Cardiac muscle cell (in vitro differentiated cells and primary cell): ENCODE measurements around the gene NSMCE1. TPM values are rescaled to one million over a fixed set of nuclear protein-coding genes. Genes with fewer than 3 reads are reported as not detected.

ENCODE experiments used
- DNase-seq, 2 donors: peaks; one replicate each; pipeline versions ENCODE4 v3.0.0 to v3.0.0-alpha.2; 2010 to 2017; ENCODE audit warnings: low read depth in 1 of 2, low spot score in 1 of 2
- H3K27ac ChIP-seq: fragments of 200-600 bp; sonication (generic); 2 replicates; pipeline ENCODE4 v1.5.1; 2016
- H3K27me3 ChIP-seq: fragments of 200-600 bp; sonication (generic); 2 replicates; pipeline ENCODE4 v1.6.0; 2016; ENCODE audit warnings: control low read depth
- H3K36me3 ChIP-seq: fragments of 200-600 bp; sonication (generic); 2 replicates; pipeline ENCODE4 v1.5.1; 2016; ENCODE audit warnings: control low read depth
- H3K4me1 ChIP-seq: fragments of 200-600 bp; sonication (generic); 2 replicates; pipeline ENCODE4 v1.8.1; 2017; ENCODE audit warnings: low read depth, mild to moderate bottlenecking, mixed run types
- H3K4me3 ChIP-seq: fragments of 200-600 bp; sonication (generic); 2 replicates; pipeline ENCODE4 v1.5.1; 2016; ENCODE audit warnings: mild to moderate bottlenecking
- H3K9me3 ChIP-seq: fragments of 200-600 bp; sonication (generic); 2 replicates; pipeline ENCODE4 v1.5.1; 2017; ENCODE audit warnings: low read depth, mild to moderate bottlenecking, control low read depth
- polyA plus RNA-seq: library from polyadenylated mRNA; unstranded; fragments of >200 nt; fragmentation: Nextera tagmentation; extraction: Ambion mirVana; gene quantifications from 2 replicates; pipeline ENCODE4 v1.2.1, GENCODE V29; 2016
- total RNA-seq: library from RNA; depleted of rRNA; stranded (reverse); fragments of >200 nt; gene quantifications from 2 replicates; pipeline ENCODE4 v1.2.3, GENCODE V29; 2016
- TF ChIP-seq, protein P1 (sequence below): IDR thresholded peaks from 2 replicates; pipeline ENCODE4 v1.5.1; 2012; ENCODE audit warnings: low read depth, mild to moderate bottlenecking, low read length

NSMCE1 gene
- total and polyA plus RNA-seq, 2 experiments from 2014 or later = 23.4 to 28.2 TPM

- TF ChIP-seq, protein P1, sequence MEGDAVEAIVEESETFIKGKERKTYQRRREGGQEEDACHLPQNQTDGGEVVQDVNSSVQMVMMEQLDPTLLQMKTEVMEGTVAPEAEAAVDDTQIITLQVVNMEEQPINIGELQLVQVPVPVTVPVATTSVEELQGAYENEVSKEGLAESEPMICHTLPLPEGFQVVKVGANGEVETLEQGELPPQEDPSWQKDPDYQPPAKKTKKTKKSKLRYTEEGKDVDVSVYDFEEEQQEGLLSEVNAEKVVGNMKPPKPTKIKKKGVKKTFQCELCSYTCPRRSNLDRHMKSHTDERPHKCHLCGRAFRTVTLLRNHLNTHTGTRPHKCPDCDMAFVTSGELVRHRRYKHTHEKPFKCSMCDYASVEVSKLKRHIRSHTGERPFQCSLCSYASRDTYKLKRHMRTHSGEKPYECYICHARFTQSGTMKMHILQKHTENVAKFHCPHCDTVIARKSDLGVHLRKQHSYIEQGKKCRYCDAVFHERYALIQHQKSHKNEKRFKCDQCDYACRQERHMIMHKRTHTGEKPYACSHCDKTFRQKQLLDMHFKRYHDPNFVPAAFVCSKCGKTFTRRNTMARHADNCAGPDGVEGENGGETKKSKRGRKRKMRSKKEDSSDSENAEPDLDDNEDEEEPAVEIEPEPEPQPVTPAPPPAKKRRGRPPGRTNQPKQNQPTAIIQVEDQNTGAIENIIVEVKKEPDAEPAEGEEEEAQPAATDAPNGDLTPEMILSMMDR = no peak
- Histone ChIP-seq H3K4me3 (no peak overlapping the region), H3K4me1 (no peaks in the 10 kb centered on the region), H3K9me3 (no peaks in the 10 kb centered on the region), H3K27ac (no peak overlapping the region), H3K27me3 (no peaks in the 10 kb centered on the region), H3K36me3 (no peaks in the 10 kb centered on the region)
- no peak for DNase-seq
These were observed 77.1 kb downstream of the NSMCE1 start for GRCh38 chr16:27191352-27191924.

GRCh38 chr16:27190316-27190871 lies 78.2 kb downstream of the NSMCE1 start:
- TF ChIP-seq, protein P1 = no peak
- Histone ChIP-seq H3K9me3 (no peaks in the 10 kb centered on the region), H3K27me3 (no peaks in the 10 kb centered on the region), H3K4me1 (no peaks in the 10 kb centered on the region), H3K36me3 (no peaks in the 10 kb centered on the region), H3K4me3 (no peak overlapping the region), H3K27ac (no peak overlapping the region)
- DNase-seq = no peak

DNA sequence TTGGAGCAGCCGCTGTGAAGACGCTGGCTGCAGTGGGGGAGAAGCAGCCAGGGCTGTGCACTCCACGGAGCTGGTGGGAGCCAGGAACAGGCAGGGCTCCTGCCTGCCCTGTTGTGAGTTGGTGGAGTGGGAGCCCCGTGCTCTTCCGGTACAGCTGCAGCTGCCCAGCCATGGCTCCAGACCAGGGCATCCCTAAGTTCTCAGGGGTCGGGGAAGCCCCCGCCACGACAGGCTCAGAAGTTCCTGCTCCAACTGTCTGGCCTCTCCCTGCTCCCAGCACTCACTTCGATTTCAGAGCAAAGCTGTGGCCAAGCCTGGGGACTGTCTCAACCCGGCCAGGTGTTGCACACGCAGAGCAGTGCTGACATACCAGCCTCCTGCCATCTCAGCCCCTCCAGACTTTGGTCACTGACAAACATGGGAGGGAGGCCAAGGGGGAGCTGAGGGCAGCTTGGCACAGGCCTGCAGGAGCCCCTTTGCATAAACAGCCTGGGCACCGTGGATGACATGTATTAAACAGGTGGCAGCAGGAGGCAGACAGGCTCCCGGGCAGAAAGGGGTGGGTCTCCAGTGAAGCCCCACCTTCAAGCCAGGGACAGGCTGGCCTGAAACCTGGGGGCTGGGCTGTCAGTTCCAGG lies 79.1 kb downstream of the NSMCE1 start:
- no peaks in the 10 kb centered on the region for H3K4me1 ChIP-seq
- no peak overlapping the region for H3K4me3 ChIP-seq
- H3K9me3 ChIP-seq = no peaks in the 10 kb centered on the region
- H3K36me3 ChIP-seq = no peaks in the 10 kb centered on the region
- TF ChIP-seq, protein P1 = no peak
- no peaks in the 10 kb centered on the region for H3K27me3 ChIP-seq
- H3K27ac ChIP-seq = no peak overlapping the region
- DNase-seq = no peak

GRCh38 chr16:27188633-27189032 lies 79.9 kb downstream of the NSMCE1 start:
- H3K36me3 ChIP-seq = no peaks in the 10 kb centered on the region
- H3K9me3 ChIP-seq = no peaks in the 10 kb centered on the region
- TF ChIP-seq, protein P1 = no peak
- no peak overlapping the region for H3K4me3 ChIP-seq
- H3K27me3 ChIP-seq = no peaks in the 10 kb centered on the region
- no peak overlapping the region for H3K27ac ChIP-seq
- DNase-seq = no peak
- H3K4me1 ChIP-seq = no peaks in the 10 kb centered on the region

DNA sequence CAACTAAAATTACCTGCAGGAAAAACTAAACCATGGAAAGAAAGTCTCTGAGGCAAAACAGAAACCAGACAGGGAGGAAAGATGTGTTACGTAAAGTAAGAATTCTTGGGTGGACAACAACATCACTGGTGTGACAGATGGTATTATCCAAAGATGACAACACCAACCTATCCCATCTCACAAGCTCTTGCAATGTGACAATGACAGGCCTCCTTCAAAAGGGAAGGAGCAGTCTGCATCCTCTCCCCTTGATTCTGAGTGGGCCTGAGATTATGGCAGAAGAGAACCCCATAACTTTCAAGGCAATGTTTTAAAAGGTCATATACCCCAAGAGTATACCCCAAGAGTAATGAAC lies 82.8 kb downstream of the NSMCE1 start:
- Histone ChIP-seq H3K4me3 (no peak overlapping the region), H3K27me3 (no peaks in the 10 kb centered on the region)
- TF ChIP-seq, protein P1 = no peak

More for the DNA sequence above, 82.8 kb downstream of the NSMCE1 start:
- Histone ChIP-seq H3K9me3 (no peaks in the 10 kb centered on the region), H3K36me3 (no peaks in the 10 kb centered on the region), H3K4me1 (peaks cover 5% of the 10 kb centered on the region), H3K27ac (no peak overlapping the region)
- DNase-seq = no peak
